Thoracic aorta (tissue), 2 donors: Measurements from ENCODE around the gene ERVK3-1. TPM values are rescaled to one million over a fixed set of nuclear protein-coding genes. Genes with fewer than 3 reads are reported as not detected.

Source experiments
- ATAC-seq: fragments of 150-250 bp; one replicate; pipeline ENCODE4 v1.8.0; 2017; ENCODE audit warnings: low read depth; ENCODE audit not compliant: insufficient number of reproducible peaks, low FRiP score
- DNase-seq: peaks from one replicate; pipeline ENCODE4 v3.0.0-alpha.2; 2020; ENCODE audit warnings: low spot score
- H3K27ac ChIP-seq, 2 donors: fragments of 200-600 bp; sonication (generic); 1 replicate in 1 of 2; 2 replicates in 1 of 2; pipeline ENCODE4 v1.5.1; 2016; ENCODE audit warnings: mild to moderate bottlenecking in 2 of 2, moderate library complexity in 2 of 2
- H3K27me3 ChIP-seq: fragments of 200-600 bp; sonication (generic); replicated peaks from 2 replicates; pipeline ENCODE4 v1.6.0; 2016; ENCODE audit warnings: mild to moderate bottlenecking; ENCODE audit not compliant: insufficient read depth
- H3K36me3 ChIP-seq: fragments of 200-600 bp; sonication (generic); one replicate; pipeline ENCODE4 v1.5.1; 2016
- H3K4me1 ChIP-seq, 2 donors: fragments of 200-600 bp; sonication (generic); 1 replicate in 1 of 2; 2 replicates in 1 of 2; pipeline versions ENCODE4 v1.5.1 to v1.6.0; 2016; ENCODE audit warnings: low read depth in 2 of 2, mild to moderate bottlenecking in 1 of 2; ENCODE audit not compliant: control insufficient read depth in 1 of 2
- H3K4me3 ChIP-seq: fragments of 200-600 bp; sonication (generic); 2 replicates; pipeline ENCODE4 v1.5.1; 2016; ENCODE audit warnings: mild to moderate bottlenecking
- H3K9me3 ChIP-seq: fragments of 200-600 bp; sonication (generic); 2 replicates; pipeline ENCODE4 v1.5.1; 2016
- CTCF ChIP-seq: fragments of 200-600 bp; sonication (generic); IDR thresholded peaks from one replicate; pipeline ENCODE4 v1.5.1; 2019; ENCODE audit warnings: antibody characterized with exemption
- total RNA-seq, 2 donors: library from RNA; depleted of rRNA; stranded (reverse); fragments of >200 nt; gene quantifications; one replicate each; pipeline versions ENCODE4 v1.1.0 to v1.2.3, GENCODE V29; 2016

ERVK3-1 gene
- total RNA-seq, 2 donors from 2014 or later: 37.4 to 87.9 TPM

- DNase-seq: no peak
- peaks cover 5% of the 10 kb centered on the region for H3K36me3 ChIP-seq
- H3K4me1 ChIP-seq: peaks cover 4 to 18% of the 10 kb centered on the region in 2 donors
- no peak for TF ChIP-seq CTCF
- ATAC-seq: no peak
- H3K4me3 ChIP-seq: peak overlapping the region; percentile 85
- H3K27me3 ChIP-seq: no peaks in the 10 kb centered on the region
- peak overlapping the region; percentile 80 to 86 for H3K27ac ChIP-seq
- peaks cover 20% of the 10 kb centered on the region for H3K9me3 ChIP-seq
Observed at GRCh38 chr19:58277748-58278540, 27.2 kb upstream of the ERVK3-1 start.

- TF ChIP-seq CTCF: no peak
- Histone ChIP-seq H3K36me3 (peaks cover 5% of the 10 kb centered on the region), H3K4me3 (peak within 1 kb of the TSS; percentile 85), H3K27ac (peak within 1 kb of the TSS; percentile 80 to 86), H3K9me3 (peaks cover 16% of the 10 kb centered on the region), H3K27me3 (no peaks in the 10 kb centered on the region), H3K4me1 (peaks cover 4 to 18% of the 10 kb centered on the region in 2 donors)
- peak; percentile 89 for DNase-seq
- peak; percentile 93 for ATAC-seq
Observed at GRCh38 chr19:58278541-58279041, 26.6 kb upstream of the ERVK3-1 start, which contains the start of gene ZNF8. Gene ZNF8, plus strand, starts transcription at chr19:58278955. Its CDS starts 127 bp downstream, at chr19:58279082.

GRCh38 chr19:58279042-58279924 is 25.9 kb upstream of the ERVK3-1 start:
- ATAC-seq (no peak), DNase-seq (peak; percentile 40)
- Histone ChIP-seq H3K4me3 (peak overlapping the region; percentile 85), H3K36me3 (peaks cover 5% of the 10 kb centered on the region), H3K4me1 (peaks cover 4 to 18% of the 10 kb centered on the region in 2 donors), H3K27me3 (no peaks in the 10 kb centered on the region), H3K27ac (peak overlapping the region; percentile 80 to 86), H3K9me3 (peaks cover 11% of the 10 kb centered on the region)
- no peak for TF ChIP-seq CTCF

GRCh38 chr19:58279925-58280316 is 25.3 kb upstream of the ERVK3-1 start:
- Histone ChIP-seq H3K27me3 (no peaks in the 10 kb centered on the region), H3K9me3 (peaks cover 5% of the 10 kb centered on the region), H3K4me1 (peaks cover 4 to 18% of the 10 kb centered on the region in 2 donors), H3K36me3 (peaks cover 5% of the 10 kb centered on the region), H3K4me3 (peak overlapping the region; percentile 85), H3K27ac (peak overlapping the region in 1 of 2 donors; percentile 80)
- ATAC-seq (no peak), DNase-seq (no peak)
- TF ChIP-seq CTCF: no peak

GRCh38 chr19:58284199-58284598 is 21.0 kb upstream of the ERVK3-1 start:
- no peak overlapping the region for H3K4me3 ChIP-seq
- no peaks in the 10 kb centered on the region for H3K27me3 ChIP-seq
- DNase-seq (no peak), ATAC-seq (no peak)
- H3K36me3 ChIP-seq: peaks cover 32% of the 10 kb centered on the region
- H3K27ac ChIP-seq: no peak overlapping the region
- H3K4me1 ChIP-seq: peaks cover 4 to 13% of the 10 kb centered on the region in 2 donors
- no peaks in the 10 kb centered on the region for H3K9me3 ChIP-seq
- TF ChIP-seq CTCF: no peak
